Activated CD4-positive, alpha-beta T cell treated with anti-CD3 and anti-CD28 coated beads for 48 hours (primary cell): ENCODE measurements around the gene KCNJ4.
A peak's percentile ranks its signal among the peaks of the same experiment; 100 is the strongest.

Experiments used
- DNase-seq: peaks from one replicate; pipeline ENCODE4 v3.0.0-alpha.2; 2020

KCNJ4 gene

GRCh38 chr22:38451864-38452263, 3.1 kb downstream of the KCNJ4 start:
- DNase-seq, result no peak

GRCh38 chr22:38451404-38451803, 3.6 kb downstream of the KCNJ4 start:
- DNase-seq, result no peak

- no peak for DNase-seq
Observed at GRCh38 chr22:38450234-38450797, 4.7 kb downstream of the KCNJ4 start.

- no peak for DNase-seq
Observed at GRCh38 chr22:38449776-38450175, 5.2 kb downstream of the KCNJ4 start.

GRCh38 chr22:38448945-38449745, 5.9 kb downstream of the KCNJ4 start:
- no peak for DNase-seq

- DNase-seq, result no peak
Observed at GRCh38 chr22:38446018-38446601, 8.9 kb downstream of the KCNJ4 start.

GRCh38 chr22:38444783-38445182, 10.2 kb downstream of the KCNJ4 start:
- DNase-seq, result no peak

- DNase-seq, result no peak
Observed at GRCh38 chr22:38443628-38444521, 11.1 kb downstream of the KCNJ4 start.

- no peak for DNase-seq
Observed at GRCh38 chr22:38442967-38443627, 11.9 kb downstream of the KCNJ4 start.

GRCh38 chr22:38441620-38442287, 13.2 kb downstream of the KCNJ4 start:
- no peak for DNase-seq

GRCh38 chr22:38440747-38441350, 14.2 kb downstream of the KCNJ4 start:
- no peak for DNase-seq

GRCh38 chr22:38437416-38437815, 17.6 kb downstream of the KCNJ4 start:
- no peak for DNase-seq

GRCh38 chr22:38436629-38437395, 18.2 kb downstream of the KCNJ4 start:
- no peak for DNase-seq

- no peak for DNase-seq
Observed at GRCh38 chr22:38435965-38436364, 19.0 kb downstream of the KCNJ4 start.

- peak; percentile 15 for DNase-seq
Observed at GRCh38 chr22:38435010-38435409, 20.0 kb downstream of the KCNJ4 start.

GRCh38 chr22:38433871-38434270, 21.1 kb downstream of the KCNJ4 start:
- no peak for DNase-seq

- no peak for DNase-seq
Observed at GRCh38 chr22:38432264-38432663, 22.7 kb downstream of the KCNJ4 start.

- no peak for DNase-seq
Observed at GRCh38 chr22:38431266-38432010, 23.6 kb downstream of the KCNJ4 start.

- DNase-seq, result no peak
Observed at GRCh38 chr22:38429499-38430068, 25.4 kb downstream of the KCNJ4 start.

GRCh38 chr22:38428714-38429113, 26.3 kb downstream of the KCNJ4 start:
- DNase-seq, result no peak
